HG03460 (cell line): ENCODE data around the gene SP9.

Experiments used
- ATAC-seq: cut with Tn5 transposase; IDR thresholded peaks from one replicate; pipeline ENCODE4 v1.9.1; 2021; ENCODE audit not compliant: unreplicated experiment

Gene SP9

DNA sequence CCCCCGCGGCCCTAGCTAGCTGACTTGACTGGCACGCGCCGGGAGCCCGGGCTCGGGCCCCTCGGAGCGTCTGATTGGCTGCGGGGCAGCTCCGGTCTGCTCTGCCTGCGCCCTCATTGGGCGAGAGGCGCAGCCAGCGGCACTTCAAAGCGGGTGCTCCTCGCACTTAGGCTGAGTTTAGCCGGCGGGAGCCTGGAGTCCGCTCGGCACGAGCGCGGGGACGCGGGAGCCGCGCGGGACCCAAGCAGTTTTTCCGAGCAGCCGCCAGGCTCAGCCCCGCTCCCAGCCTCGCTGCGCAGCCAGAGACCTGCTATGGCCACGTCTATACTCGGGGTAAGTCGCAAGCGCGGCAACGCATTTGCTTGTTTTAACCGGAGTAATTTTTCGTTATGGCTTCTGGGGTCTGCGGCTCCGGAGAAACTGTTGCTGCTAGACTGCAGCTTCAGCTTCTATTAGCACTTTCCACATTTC is at the start of gene SP9:
TSS of gene SP9 (plus strand) at position 174 of the 471 bp plus-strand sequence. CDS start at position 313, 139 bp downstream.
- no peak for ATAC-seq

- no peak for ATAC-seq
Measured at GRCh38 chr2:174286172-174286571, 48.6 kb upstream of the SP9 start.

- ATAC-seq = no peak
Measured at GRCh38 chr2:174292908-174293307, 41.8 kb upstream of the SP9 start.

DNA sequence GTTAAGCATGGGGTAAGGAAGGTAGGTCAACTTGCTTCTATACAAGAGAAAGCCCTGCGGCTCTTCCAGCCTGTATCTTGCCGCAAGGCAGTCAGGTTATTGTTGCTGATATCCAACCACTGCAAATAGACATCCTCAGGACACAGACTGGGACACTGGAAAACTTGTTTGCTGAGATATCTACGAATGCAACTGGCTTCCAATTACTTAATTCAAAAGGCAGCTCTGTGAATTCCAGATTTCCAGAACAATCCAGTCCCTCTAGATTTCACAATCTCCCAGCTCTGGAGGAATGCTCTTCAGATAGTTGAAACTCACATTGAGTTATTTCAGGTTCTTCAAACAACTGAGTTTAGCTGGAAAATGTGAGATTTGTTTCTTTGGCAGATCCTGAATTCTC is 34.6 kb upstream of the SP9 start:
- no peak for ATAC-seq

GRCh38 chr2:174312581-174313234 is 22.0 kb upstream of the SP9 start:
- no peak for ATAC-seq

GRCh38 chr2:174322149-174322548 is 12.6 kb upstream of the SP9 start:
- no peak for ATAC-seq

DNA sequence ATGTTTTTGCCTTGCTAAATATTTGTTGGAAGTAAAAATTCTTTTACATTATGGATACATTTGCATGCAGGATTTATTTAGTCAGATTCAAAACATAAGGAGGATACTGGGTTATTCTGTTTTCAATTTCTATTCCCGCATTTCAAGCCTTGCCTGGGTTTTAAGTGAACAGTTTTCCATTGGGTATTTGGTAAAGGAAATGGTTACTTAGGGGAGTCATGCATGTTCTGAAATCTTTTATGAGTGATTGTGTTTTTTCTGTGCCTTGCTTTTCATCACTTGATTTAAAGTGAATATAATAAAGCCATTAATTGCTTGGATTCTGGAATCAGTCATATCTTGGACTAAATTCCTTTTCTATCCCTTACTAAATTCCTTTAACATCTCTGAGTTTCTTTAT is 12.0 kb upstream of the SP9 start:
- no peak for ATAC-seq

GRCh38 chr2:174324530-174324929 is 10.2 kb upstream of the SP9 start:
- ATAC-seq = no peak

GRCh38 chr2:174325373-174326160 is 9.2 kb upstream of the SP9 start:
- ATAC-seq = no peak

DNA sequence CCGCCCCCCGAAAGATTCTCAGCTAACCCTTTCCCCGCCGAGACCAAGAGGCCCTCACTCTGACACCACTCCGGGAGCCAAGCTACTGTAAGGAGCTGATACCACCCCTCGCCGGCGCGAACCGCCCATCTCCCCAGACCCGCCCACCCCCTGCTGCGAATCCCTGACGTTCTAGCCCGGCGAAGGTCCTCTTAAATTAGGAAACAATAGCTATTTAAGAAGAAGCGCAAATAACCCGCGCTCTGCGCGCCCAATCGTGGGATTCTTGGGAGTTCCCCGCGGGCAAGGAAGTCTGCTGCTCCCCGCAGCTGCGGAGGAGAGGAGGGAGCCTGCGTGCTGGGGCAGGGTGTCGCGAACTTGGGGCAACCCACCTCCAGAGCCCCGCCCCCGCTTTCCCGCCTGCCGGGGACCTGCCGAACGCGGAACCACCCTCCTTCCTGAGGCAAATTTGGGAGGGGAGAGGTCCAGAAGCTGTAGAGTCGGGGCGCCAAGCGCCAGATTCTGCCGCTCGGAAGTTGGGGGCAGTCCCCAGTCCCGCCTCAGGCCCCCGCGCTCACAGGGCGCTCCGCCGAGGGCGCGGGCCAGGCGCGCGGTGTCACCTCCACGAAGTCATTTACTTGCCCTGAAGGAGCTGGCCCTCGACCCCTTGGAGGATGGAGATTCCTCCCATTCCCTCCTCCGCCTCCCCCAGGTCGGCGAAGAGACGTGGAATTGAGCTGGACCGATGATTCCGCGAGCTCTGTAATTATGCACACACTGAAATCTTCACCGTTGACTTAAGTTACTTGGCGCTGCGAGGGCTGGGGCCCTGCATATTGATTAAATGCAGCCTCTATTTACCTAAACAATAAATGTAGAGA is 8.4 kb upstream of the SP9 start:
- no peak for ATAC-seq

- ATAC-seq = no peak
Measured at GRCh38 chr2:174327021-174327840, 7.5 kb upstream of the SP9 start.

DNA sequence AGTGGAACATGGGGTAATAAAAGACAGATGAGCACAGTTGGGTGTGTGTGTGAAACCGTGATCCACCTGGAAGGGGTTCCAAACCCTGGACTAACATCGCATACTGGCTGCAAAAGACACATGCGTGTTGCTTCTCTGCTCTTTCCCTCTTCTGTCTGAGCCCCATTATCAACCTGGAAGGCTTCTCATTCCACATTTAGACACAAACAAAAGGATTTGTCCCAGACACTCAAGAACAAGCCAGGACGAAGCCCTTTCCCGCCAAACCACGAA is 7.0 kb upstream of the SP9 start:
- ATAC-seq = no peak

DNA sequence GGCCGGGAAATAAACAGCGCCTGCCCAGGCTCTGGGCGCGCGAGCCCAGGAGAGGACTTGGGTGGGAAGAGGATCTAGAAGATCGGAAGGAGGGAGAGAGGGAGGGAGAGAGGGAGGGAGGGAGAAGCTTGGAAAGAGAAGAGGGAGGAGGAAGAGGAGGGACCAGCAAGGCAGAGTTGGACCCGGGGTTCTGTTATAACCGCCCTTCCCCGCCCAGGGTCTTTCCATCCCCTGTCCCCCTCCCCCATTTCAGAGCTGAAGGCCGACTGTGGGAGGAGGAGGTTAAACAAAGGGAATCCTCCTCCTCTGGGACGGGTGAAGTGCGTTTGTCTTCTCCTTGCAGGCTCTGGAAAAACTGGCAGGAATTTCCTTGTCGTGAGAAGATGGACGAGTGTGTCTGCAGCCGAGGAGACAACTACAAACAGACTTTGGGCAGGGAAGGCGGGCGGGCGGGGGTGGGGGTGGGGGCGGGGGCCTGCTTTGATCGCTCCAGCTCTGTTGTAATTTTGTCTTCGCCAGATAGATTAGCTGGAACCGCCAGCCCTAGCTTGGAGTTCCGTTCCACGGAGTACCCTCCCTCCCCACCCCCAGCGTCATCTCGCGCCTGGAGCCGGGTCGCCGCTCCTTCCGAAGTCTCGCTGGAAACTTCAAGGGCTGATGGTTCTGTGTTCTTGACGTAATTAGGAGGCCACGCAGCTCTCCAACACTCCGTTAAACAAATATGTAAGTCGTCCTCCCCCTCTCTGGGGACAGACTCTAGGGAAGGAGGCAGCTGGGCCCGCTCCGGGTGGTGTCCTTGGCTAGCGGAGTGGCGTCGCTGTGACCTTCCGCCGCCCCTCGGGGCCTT is 6.4 kb upstream of the SP9 start:
- no peak for ATAC-seq

DNA sequence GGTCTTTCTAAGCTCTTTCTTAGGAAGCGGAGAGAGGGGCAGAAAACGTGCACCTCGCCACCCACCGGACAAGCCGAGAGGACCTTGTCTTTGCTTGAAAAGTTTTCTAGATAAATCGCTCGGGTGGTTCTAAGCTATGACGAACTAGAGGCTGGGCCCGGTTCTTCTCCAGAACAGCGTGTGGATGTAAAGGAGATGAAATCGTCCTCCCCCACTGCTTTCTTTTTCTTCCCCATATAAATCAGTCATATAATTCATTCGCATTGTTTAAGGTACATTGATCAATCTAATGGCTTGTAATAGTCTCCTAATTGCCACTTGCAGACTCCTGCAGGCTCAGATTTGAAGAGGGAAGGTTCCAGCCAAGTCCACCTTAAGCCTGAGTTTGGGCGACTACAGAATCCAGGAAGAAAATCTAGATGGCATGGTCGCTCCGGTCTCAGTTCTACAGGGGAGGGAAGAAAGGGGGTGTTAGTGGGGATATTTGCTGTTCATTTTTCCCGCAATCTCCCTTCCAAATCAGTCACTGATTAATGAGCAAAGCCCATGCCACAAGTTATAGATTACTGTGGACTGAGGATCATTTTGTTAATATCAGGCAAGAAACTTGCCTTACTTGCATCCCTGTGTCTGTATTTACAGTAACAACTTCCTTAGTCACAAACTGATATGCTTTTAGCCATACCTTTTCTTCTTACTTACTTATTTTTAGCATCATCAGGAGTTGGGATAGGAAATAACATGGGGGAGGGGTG is 5.6 kb upstream of the SP9 start:
- ATAC-seq = no peak

- no peak for ATAC-seq
Measured at GRCh38 chr2:174330945-174331594, 3.7 kb upstream of the SP9 start.

- ATAC-seq = no peak
Measured at GRCh38 chr2:174331595-174332216, 3.0 kb upstream of the SP9 start.

GRCh38 chr2:174332217-174332963 is 2.4 kb upstream of the SP9 start:
- no peak for ATAC-seq

GRCh38 chr2:174333017-174333371 is 1.8 kb upstream of the SP9 start:
- ATAC-seq = no peak
